BLaER1 treated with 17β-estradiol and CSF1 and Interleukin-3, amounts not matched to agents 10 nM and 100 nM (cell line): Measurements from ENCODE around the gene WRAP73.

Experiments
- H3K27ac ChIP-seq, 11 experiments: shearing (Covaris generic); formaldehyde crosslinking; 2 replicates each; pipeline ENCODE4 v1.8.1; 2022
- H3K27me3 ChIP-seq, 11 experiments: shearing (Covaris generic); formaldehyde crosslinking; 2 replicates each; pipeline ENCODE4 v1.8.1; 2022
- H3K36me3 ChIP-seq, 11 experiments: shearing (Covaris generic); formaldehyde crosslinking; 2 replicates each; pipeline ENCODE4 v1.8.1; 2022
- H3K4me1 ChIP-seq, 10 experiments: shearing (Covaris generic); formaldehyde crosslinking; 2 replicates each; pipeline ENCODE4 v1.8.1; 2022
- H3K4me2 ChIP-seq, 11 experiments: shearing (Covaris generic); formaldehyde crosslinking; 2 replicates each; pipeline ENCODE4 v1.8.1; 2022
- H3K4me3 ChIP-seq, 10 experiments: shearing (Covaris generic); formaldehyde crosslinking; 2 replicates each; pipeline ENCODE4 v1.8.1; 2022
- H3K9ac ChIP-seq, 11 experiments: shearing (Covaris generic); formaldehyde crosslinking; 2 replicates each; pipeline ENCODE4 v1.8.1; 2022
- H3K9me3 ChIP-seq, 11 experiments: shearing (Covaris generic); formaldehyde crosslinking; replicated peaks in 1 of 11; 2 replicates each; pipeline ENCODE4 v1.8.1; 2022
- H4K20me1 ChIP-seq, 11 experiments: shearing (Covaris generic); formaldehyde crosslinking; 2 replicates each; pipeline ENCODE4 v1.8.1; 2022
- Cebpa-rat ChIP-seq, 11 experiments: shearing (Covaris generic); IDR thresholded peaks; 2 replicates each; pipeline ENCODE4 v1.8.1; 2022

WRAP73 gene

GRCh38 chr1:3693321-3693720 lies 43.4 kb upstream of the WRAP73 start:
- H3K27me3 ChIP-seq: peaks cover 0 to 10% (median 6%) of the 10 kb centered on the region in 11 experiments; a peak in 9 of 22 replicates
- no peak overlapping the region for H3K9ac ChIP-seq
- peak overlapping the region in 9 of 11 experiments; percentile 73 to 97 (median 93); a peak in 13 of 22 replicates for H3K4me2 ChIP-seq
- no peaks in the 10 kb centered on the region for H3K9me3 ChIP-seq
- no peak overlapping the region for H3K27ac ChIP-seq
- no peaks in the 10 kb centered on the region for H4K20me1 ChIP-seq
- TF ChIP-seq Cebpa-rat (IDR thresholded peaks at IDR 0.05): no peak
- H3K4me1 ChIP-seq: peaks cover 27 to 76% (median 72%) of the 10 kb centered on the region in 10 experiments
- H3K4me3 ChIP-seq: no peak overlapping the region
- H3K36me3 ChIP-seq: no peaks in the 10 kb centered on the region

DNA sequence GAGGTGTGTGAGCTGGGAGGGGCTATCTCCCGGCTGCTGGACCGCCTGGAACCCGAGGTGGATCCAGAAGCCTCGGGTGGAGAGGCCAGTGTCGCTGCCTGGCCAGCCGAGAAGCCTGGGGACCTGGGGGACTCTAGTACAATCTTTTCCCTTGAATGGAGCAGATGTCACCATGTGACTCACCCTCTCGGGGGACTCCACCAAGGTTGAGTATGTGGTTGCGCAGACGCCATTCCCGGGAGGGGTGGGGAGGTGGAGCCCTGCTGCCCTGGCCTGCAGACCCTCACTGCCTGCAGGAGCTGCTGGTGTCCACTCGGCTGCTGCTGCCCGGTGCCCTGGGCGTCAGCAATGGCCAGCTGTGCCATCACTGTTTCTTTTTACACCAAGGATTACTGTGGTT lies 42.7 kb upstream of the WRAP73 start:
- H3K36me3 ChIP-seq: no peaks in the 10 kb centered on the region
- peaks cover 0 to 10% (median 6%) of the 10 kb centered on the region in 11 experiments; a peak in 9 of 22 replicates for H3K27me3 ChIP-seq
- H3K4me3 ChIP-seq: no peak overlapping the region
- peak overlapping the region in 3 of 11 experiments; percentile 1 to 15 (median 5); a peak in 2 of 22 replicates for H3K9ac ChIP-seq
- peak overlapping the region; percentile 31 to 97 (median 91) for H3K4me2 ChIP-seq
- H3K4me1 ChIP-seq: peaks cover 34 to 81% (median 79%) of the 10 kb centered on the region in 10 experiments
- H4K20me1 ChIP-seq: no peaks in the 10 kb centered on the region
- no peaks in the 10 kb centered on the region for H3K9me3 ChIP-seq
- H3K27ac ChIP-seq: peak overlapping the region in 4 of 11 experiments; percentile 2 to 68 (median 42); a peak in 3 of 22 replicates
- TF ChIP-seq Cebpa-rat (IDR thresholded peaks at IDR 0.05): no peak

DNA sequence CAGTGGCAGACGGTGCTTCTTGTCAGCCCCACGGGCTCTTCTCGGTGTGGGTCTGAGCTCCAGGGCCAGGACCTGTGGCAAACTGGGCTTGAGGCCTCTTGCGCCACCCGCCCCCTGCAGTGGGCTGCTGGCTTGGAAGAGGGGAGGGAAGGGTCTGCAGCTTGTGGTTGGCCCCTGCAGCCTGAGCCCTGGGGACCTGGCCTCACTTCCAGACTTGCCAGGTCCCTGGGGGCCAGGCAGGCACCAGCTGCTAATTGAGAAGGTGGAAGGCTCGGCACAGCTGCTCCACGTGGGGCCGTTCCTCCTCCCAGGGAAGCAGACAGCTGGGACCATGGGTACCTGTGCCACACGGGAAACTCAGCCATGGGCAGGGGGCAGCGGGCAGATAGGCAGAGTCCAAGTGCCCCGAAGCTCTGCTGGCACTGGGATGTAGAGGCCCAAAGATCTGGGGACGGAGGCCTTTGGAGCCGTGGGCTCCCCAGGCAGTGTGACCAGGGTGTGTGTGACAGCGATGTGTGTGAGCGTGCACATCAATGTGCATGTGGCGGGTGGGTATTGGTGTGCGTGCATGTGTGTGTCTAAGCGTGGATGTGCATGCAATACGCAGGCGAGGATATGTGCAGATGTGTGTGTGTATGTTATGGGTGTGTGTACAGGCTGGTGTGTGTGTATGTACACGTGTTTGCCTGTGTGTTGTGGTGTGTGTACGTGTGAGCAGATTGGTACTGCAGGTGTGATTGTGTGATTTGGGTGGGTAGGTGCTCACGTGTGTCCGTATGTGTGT lies 41.7 kb upstream of the WRAP73 start:
- Histone ChIP-seq H4K20me1 (no peaks in the 10 kb centered on the region), H3K36me3 (no peaks in the 10 kb centered on the region), H3K9ac (peak overlapping the region in 6 of 11 experiments; percentile 20 to 54 (median 32); a peak in 7 of 22 replicates), H3K4me2 (peak overlapping the region; percentile 15 to 97 (median 91); a peak in 20 of 22 replicates), H3K4me3 (no peak overlapping the region; a peak in 1 of 20 replicates), H3K27ac (peak overlapping the region in 3 of 11 experiments; percentile 28 to 68 (median 37); a peak in 3 of 22 replicates), H3K4me1 (peaks cover 39 to 86% (median 84%) of the 10 kb centered on the region in 10 experiments), H3K9me3 (no peaks in the 10 kb centered on the region), H3K27me3 (peaks cover 0 to 9% (median 6%) of the 10 kb centered on the region in 11 experiments; a peak in 9 of 22 replicates)
- TF ChIP-seq Cebpa-rat (IDR thresholded peaks at IDR 0.05): no peak

GRCh38 chr1:3690282-3691065 lies 40.6 kb upstream of the WRAP73 start:
- H3K9ac ChIP-seq: peak overlapping the region in 3 of 11 experiments; percentile 20 to 58 (median 51); a peak in 4 of 22 replicates
- TF ChIP-seq Cebpa-rat (IDR thresholded peaks at IDR 0.05): no peak

GRCh38 chr1:3689138-3689750 lies 39.3 kb upstream of the WRAP73 start:
- H3K27me3 ChIP-seq: no peaks in the 10 kb centered on the region
- H3K9ac ChIP-seq: peak overlapping the region; percentile 13 to 67 (median 49); a peak in 18 of 22 replicates
- peak overlapping the region; percentile 71 to 97 (median 91) for H3K4me2 ChIP-seq

More at GRCh38 chr1:3690282-3691065, 40.6 kb upstream of the WRAP73 start:
- H3K9me3 ChIP-seq: no peaks in the 10 kb centered on the region
- H3K27ac ChIP-seq: peak overlapping the region in 6 of 11 experiments; percentile 39 to 68 (median 60); a peak in 7 of 22 replicates
- peaks cover 39 to 86% (median 84%) of the 10 kb centered on the region in 10 experiments for H3K4me1 ChIP-seq
- H4K20me1 ChIP-seq: no peaks in the 10 kb centered on the region
- no peaks in the 10 kb centered on the region for H3K36me3 ChIP-seq
- no peak overlapping the region for H3K4me3 ChIP-seq
- H3K4me2 ChIP-seq: peak overlapping the region; percentile 15 to 97 (median 91); a peak in 19 of 22 replicates
- no peaks in the 10 kb centered on the region for H3K27me3 ChIP-seq

GRCh38 chr1:3688356-3689137 lies 38.6 kb upstream of the WRAP73 start:
- peak overlapping the region in 8 of 11 experiments; percentile 39 to 68 (median 54); a peak in 16 of 22 replicates for H3K27ac ChIP-seq
- no peaks in the 10 kb centered on the region for H3K9me3 ChIP-seq
- peak overlapping the region; percentile 13 to 67 (median 49); a peak in 18 of 22 replicates for H3K9ac ChIP-seq
- peaks cover 46 to 100% (median 98%) of the 10 kb centered on the region in 10 experiments for H3K4me1 ChIP-seq
- H3K36me3 ChIP-seq: no peaks in the 10 kb centered on the region
- no peaks in the 10 kb centered on the region for H4K20me1 ChIP-seq
- H3K4me3 ChIP-seq: peak overlapping the region in 6 of 10 experiments; percentile 0 to 29 (median 10); a peak in 5 of 20 replicates
- peak overlapping the region; percentile 71 to 97 (median 91) for H3K4me2 ChIP-seq
- no peaks in the 10 kb centered on the region for H3K27me3 ChIP-seq
- no peak for TF ChIP-seq Cebpa-rat (IDR thresholded peaks at IDR 0.05)

More at GRCh38 chr1:3689138-3689750, 39.3 kb upstream of the WRAP73 start:
- Histone ChIP-seq H3K36me3 (no peaks in the 10 kb centered on the region), H3K27ac (peak overlapping the region in 9 of 11 experiments; percentile 20 to 68 (median 53); a peak in 15 of 22 replicates), H3K4me1 (peaks cover 41 to 93% (median 91%) of the 10 kb centered on the region in 10 experiments), H4K20me1 (no peaks in the 10 kb centered on the region), H3K9me3 (no peaks in the 10 kb centered on the region), H3K4me3 (peak overlapping the region in 6 of 10 experiments; percentile 0 to 29 (median 10); a peak in 5 of 20 replicates)
- no peak for TF ChIP-seq Cebpa-rat (IDR thresholded peaks at IDR 0.05)

- no peaks in the 10 kb centered on the region for H3K9me3 ChIP-seq
- peaks cover 42 to 100% (median 98%) of the 10 kb centered on the region in 10 experiments for H3K4me1 ChIP-seq
- H3K27me3 ChIP-seq: no peaks in the 10 kb centered on the region
- TF ChIP-seq Cebpa-rat (IDR thresholded peaks at IDR 0.05): no peak
- H3K4me3 ChIP-seq: peak overlapping the region in 1 of 10 experiments; percentile 9; a peak in 3 of 20 replicates
- peak overlapping the region in 8 of 11 experiments; percentile 2 to 68 (median 42); a peak in 12 of 22 replicates for H3K27ac ChIP-seq
- H3K9ac ChIP-seq: peak overlapping the region in 8 of 11 experiments; percentile 3 to 63 (median 42); a peak in 10 of 22 replicates
- no peaks in the 10 kb centered on the region for H3K36me3 ChIP-seq
- no peaks in the 10 kb centered on the region for H4K20me1 ChIP-seq
- H3K4me2 ChIP-seq: peak overlapping the region; percentile 71 to 97 (median 91); a peak in 21 of 22 replicates
These were observed 37.6 kb upstream of the WRAP73 start for GRCh38 chr1:3687504-3687903.
